Suppressor macrophage treated with lipopolysaccharide for 4 hours (primary cell): ENCODE results near the gene AGO1.
"Not testable (repeated sequence)": the region's sequence is repeated elsewhere in the genome, so short reads cannot be mapped to it uniquely, and the experiment has no call there.

Experiments used
- DNase-seq: peaks from one replicate; pipeline ENCODE4 v3.0.0-alpha.2; 2020

AGO1 gene

DNA sequence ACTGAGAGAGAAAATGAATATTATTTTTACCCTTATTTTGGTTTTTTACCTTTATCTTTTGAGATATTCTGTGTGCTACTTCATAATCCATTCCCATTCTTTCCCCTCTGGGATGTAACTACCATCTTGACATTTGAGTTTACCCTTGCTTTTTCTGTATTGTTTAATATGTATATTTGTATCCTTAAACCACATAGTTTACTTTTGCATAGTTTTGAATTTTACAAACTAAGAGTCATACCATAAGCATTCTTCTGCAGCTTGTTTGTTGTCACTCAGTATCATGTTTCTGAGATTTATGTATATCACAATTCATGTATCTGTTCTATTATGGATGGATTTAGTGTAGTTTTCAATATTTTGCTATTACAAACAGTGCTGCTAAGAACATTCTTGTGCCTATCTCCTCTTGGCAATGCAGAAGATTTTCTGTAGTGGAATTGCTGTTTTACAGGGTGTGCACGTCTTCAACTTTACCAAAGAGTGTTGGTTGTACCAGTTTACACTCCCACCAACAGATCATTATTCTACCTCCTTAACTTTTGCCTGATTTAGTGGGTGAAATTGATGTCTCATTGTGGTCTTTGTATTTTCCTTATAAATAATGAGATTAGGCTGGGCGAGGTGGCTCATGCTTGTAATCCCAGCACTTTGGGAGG lies 12.2 kb upstream of the AGO1 start:
- no peak for DNase-seq

DNA sequence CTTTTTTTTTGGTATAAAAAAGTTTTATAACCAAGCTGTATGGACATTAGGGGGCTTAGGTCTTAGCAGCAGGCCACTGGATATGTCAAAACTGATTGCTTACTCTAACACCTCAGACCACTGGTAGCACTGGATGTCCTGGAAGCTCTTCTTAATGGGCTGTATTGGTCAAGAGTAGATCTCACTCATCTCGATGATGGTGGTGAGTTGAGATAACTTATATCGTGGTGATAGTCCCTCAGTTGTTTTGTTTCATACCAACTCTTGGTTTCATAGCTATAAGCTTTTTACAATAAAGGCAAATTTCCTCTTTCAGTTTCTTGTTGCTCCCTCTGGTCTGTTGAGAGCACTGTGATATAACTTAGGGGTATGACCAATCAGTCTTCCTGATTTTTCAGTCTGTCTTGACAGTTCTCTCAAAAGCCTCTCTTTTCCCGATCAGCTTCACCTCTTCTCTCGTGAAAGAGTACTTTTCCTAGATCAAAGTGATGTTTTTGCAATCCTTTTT lies 9.7 kb upstream of the AGO1 start:
- DNase-seq = peak; percentile 54

DNA sequence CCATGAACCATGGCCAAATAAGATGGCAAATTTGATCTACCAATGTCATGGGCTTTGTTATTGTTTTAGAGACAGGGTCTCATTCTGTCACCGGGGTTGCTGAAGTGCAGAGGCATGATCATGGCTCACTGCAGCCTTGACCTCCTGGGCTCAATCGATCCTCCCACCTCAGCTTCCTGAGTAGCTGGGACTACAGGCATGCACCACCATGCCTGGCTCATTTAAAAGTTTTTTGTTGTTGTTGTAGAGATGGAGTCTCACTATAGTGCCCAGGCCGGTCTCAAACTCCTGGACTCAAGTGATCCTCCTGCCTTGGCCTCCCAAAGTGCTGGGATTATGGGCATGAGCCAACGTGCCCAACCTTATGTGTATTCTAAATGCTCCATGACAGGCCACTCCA lies 8.9 kb upstream of the AGO1 start:
- DNase-seq = not testable (repeated sequence)

DNA sequence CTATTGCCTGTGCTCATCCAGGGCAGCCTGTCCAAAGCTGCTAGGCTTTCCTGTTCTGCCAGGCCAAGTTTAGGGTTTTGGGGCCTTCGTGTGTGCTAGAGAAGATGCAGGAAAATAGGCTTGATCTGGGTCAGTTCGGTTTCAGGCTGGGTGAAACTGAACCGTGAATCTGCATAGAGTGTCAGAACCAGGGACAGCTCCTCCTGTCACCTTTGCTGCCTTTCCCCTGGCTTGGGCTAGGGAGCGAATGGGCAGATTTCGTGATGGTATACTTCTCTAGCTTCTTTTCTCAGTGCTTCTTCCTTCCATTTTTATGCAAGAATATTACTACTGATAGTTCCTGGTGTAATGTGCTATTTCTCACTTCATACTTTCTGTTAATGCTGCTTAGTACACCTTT lies 6.0 kb upstream of the AGO1 start:
- DNase-seq = no peak

DNA sequence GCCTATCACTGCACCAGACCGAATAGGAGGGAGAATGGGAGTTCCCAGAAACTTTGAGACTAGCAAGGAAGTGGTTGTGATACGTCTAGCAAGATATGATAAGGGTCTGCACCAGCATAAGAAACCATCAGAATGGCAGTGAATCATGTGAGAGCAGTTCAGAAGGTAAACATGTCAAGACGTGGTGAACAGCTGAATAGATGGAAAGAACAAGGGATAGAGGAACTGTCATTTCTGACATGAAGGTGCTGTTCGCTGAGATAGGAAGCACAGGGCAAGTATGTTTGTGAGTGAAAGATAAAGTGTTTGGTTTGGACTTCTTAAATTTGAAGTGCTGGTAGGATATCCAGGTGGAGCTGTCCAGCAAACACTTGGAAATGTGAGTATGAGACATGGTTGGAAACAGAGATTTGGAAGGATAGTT lies 1.1 kb upstream of the AGO1 start:
- no peak for DNase-seq

DNA sequence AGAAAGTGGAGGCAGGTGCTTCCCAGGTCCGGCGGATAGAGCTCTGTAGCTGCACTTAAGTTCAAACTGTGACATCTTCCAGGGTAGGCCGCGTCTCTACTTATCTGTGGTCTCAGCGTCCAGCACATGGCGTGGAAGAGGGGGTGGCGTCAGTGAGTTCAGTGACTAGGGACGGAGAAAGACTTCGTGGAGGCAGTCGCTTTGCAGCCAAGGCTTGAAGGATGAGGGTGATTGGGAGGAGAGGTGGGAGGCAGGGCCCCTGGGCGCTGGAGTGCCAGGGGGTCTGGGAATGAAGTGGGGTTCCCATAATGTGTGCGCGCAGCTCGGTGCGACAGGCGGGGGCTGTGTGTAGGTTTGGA lies 444 bp upstream of the AGO1 start:
- DNase-seq = no peak

DNA sequence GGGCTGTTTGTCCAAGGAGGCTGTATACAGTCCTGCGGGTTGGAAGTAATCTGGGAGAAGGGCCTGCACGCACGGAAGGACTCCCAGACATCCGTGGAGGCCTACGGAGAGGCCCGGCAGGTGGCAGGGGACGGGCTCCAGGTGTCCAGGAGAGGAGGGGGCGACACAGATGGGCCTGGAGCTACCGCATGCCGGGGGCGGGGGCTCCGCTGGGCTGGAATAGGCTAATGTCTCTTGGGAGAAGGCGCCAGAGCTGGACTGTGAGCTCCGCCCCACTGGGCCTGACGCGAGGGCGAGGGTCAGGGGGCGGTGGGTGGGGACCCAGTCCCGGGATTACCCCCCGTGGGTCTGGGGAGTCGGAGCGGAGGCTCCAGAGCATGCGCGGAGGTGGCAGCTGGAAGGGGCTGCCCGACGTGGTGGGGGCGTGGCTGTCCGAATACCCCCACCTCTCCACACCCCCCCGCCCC lies 659 bp downstream of the AGO1 start:
- DNase-seq = peak; percentile 37

DNA sequence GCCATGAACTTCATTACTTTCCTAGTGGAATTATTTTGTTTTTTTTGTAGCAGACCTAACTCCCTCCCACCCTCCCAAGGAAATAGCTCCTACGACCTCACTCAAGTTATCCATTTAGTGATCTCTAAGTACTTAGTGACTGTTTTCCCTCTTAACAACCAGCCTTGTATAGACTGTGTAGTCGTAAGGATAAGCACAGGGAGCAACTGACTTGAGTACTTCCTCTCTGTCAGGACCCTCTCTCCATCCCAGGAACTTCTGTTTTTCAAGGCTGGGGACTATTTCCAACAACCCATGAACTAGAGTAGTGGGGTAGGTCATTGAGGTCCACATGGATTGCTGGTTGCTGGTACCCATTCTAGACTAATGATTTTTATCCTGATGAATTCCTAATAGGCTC lies 1.9 kb downstream of the AGO1 start:
- DNase-seq = no peak

DNA sequence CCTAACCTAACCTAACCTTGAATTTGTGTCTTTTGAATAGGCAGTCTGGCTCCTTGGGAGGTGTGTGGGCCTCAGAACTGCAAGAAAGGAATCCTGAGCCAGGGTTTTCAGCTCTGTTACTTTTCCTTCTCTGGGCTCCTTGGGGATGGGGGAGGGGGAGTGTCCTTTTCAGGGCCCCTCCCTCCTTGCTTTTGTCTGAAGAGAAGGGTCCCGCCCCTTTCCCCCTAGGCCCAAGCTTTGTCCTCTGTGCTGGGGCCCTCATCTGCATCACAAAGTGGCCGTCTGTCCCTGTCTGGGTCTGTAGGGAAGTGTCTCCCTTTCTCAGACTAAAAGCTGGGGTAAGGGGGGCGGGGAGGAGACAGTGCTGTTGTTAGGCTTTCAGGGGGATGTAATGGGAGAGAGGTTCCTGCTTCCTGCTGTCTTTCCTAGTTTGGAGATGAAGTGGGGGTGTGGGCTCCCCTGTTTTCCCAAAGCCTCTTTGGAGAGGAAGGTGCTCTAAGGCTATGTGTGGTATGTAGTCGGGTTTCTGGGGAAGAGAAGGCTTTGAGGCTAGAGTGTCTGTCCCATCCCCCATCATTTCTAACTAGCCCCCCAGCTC lies 3.1 kb downstream of the AGO1 start:
- no peak for DNase-seq

DNA sequence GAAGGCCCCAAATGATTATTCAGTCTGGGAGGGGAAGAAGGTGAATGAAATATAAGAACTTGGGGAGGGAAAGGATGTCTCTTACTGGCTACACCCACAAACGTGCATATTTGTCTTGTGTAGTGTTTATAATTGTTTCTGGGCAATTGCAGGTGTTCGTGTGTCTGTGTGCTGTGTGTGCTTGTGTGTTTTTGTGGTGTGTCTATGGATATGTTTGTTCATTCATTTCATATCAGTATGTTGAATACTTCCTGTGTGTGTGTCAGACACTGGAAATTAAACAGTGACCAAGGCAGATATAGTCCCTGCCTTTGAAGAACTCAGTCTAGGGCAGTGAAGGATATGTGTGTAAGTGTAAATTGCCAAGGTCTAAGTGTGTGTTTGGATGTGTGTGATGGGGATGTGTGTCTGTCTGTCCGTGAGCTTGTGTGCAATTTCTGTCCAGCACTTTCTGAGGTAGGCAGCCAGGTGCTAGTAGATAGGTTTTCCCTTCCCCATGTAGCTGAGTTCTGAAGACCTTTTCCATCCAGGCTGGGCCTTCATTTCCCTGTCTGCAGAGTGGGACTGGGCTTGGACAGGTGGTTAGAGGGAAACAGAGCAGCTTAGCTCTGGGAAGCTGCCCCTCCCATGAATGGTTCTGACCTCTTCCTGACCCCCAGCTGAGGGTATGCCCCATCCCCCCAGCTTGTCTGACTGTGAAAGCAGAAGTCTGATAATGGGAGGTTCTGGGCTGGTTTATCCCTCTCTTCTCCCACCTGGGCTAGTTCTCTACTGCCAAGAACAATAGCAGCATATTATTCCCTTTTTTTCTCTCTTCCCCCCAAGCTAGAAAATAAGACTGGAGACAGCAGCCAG lies 3.8 kb downstream of the AGO1 start:
- no peak for DNase-seq

DNA sequence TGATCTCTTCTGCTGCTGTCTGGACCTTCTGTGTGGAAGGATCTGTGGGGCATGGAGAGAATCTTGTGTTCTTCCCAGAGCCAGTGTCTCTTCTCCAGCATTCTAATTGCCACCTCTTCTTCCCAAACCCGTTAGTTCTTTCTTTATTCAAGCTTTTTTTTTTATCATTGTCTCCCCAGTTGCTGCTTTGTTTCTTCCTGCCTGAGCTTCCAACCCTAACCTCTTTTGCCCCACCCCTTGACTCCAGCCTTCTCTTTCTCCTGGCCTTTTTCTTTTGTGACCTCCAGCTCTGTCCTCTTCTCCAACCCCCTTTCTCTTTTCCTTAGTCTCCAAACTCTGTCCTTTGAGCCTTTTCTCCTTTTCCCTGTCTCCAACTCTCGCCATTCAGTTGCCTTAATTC lies 4.5 kb downstream of the AGO1 start:
- no peak for DNase-seq

DNA sequence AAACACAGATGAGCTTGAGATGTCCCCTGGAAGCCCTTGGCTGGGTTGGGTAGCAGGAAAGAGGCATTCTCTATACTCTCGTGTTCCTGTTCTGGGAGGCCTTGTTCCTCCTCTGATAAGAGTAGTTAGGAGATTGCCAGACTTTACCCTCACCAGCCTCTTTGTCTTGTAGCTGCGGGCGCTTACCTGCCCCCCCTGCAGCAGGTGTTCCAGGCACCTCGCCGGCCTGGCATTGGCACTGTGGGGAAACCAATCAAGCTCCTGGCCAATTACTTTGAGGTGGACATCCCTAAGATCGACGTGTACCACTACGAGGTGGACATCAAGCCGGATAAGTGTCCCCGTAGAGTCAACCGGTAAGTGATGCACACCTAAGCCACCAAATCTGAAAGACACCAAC lies 5.2 kb downstream of the AGO1 start:
- no peak for DNase-seq

DNA sequence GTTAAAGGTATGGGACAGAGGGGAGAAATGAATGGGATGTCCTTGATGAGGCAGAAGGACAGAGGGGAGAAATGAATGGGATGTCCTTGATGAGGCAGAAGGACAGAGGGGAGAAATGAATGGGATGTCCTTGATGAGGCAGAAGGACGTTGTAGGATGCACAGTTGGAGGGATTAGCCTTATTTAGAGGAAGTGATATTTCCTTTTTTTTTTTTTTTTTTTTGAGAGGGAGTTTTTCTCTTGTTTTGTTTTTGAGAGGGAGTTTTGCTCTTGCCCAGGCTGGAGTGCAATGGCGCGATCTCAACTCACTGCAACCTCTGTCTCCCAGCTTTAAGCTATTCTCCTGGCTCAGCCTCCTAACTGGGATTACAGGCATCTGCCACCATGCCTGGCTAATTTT lies 6.0 kb downstream of the AGO1 start:
- peak; percentile 40 for DNase-seq

DNA sequence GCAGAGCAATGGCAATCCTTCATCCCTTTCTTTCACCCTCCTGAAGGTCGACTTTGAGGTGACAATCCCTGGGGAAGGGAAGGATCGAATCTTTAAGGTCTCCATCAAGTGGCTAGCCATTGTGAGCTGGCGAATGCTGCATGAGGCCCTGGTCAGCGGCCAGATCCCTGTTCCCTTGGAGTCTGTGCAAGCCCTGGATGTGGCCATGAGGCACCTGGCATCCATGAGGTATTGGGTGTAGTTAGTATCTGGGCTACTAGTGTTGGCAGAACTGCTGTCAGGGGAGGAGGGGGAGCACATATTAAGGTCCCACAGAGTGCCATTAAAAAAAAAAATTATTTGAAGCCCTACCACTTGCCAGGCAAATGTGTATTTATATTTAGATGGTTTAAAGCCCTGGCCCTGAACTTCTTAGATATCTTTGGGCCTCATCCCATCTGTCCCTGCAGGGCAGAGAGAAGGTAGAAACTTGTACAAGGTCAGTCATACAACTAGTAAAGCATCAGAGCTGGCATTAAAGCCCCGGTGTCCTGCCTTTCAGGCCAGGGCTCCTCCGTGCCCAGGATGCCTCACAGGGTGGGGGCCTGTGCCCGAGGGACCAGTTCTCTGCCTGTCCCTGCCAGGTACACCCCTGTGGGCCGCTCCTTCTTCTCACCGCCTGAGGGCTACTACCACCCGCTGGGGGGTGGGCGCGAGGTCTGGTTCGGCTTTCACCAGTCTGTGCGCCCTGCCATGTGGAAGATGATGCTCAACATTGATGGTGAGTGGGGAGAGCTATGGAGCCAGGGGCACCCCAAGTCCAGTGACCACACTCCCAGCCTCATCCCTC lies 10.3 kb downstream of the AGO1 start:
- DNase-seq = no peak

DNA sequence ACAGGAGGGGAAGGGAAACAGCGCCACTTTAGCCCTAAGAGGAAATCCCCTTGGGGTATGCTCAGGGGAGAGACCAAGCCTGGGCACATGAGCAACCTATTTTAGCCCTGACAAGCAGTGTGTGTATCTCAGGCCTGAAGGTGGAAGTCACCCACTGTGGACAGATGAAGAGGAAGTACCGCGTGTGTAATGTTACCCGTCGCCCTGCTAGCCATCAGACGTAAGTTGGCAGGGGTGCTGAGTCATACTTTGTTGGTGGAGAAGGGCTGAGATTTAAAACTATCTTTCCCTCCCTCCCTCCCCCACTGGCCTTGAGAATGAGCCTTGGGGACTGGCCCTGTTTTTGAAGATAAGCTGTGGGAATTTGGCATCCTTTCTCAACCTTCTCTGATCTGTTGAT lies 11.2 kb downstream of the AGO1 start:
- peak; percentile 88 for DNase-seq

DNA sequence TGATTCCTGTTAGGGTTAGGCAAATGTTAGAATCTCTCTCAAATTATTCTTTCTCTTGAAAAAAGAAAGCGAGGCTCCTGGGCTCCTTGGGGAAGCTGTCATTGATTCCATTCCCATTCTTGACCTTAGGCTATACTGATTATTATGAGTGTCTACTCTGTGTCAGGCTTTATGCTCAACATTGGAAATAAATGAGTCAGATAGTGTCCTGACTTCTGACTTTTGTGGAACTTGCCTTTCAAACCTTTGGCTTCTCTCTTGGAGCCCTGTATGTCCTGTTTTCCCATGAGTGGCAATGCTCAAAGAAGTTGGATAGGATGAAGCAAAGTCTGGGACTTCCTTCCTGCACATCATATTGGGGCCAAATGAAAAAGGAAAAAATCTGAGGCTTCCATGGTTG lies 11.6 kb downstream of the AGO1 start:
- DNase-seq = peak; percentile 28

DNA sequence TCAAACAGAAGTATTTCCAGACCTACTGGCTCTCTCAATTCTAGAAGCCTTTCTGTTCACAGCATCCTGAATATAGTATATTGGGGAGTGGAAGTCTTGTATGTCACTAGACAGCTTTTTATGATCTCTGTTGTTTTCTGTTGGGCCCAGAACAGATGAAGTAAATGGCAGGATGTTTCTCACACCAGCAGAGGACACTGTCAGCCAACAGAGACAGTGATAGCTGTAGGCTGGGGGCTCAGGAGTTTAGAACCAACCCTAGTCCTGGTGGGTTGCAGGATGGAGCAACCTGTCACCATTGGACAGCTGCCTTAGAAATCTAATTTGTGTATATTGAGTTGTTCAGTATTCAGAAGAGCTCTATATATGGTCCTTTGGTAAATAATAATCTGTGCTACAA lies 16.9 kb downstream of the AGO1 start:
- DNase-seq = no peak

DNA sequence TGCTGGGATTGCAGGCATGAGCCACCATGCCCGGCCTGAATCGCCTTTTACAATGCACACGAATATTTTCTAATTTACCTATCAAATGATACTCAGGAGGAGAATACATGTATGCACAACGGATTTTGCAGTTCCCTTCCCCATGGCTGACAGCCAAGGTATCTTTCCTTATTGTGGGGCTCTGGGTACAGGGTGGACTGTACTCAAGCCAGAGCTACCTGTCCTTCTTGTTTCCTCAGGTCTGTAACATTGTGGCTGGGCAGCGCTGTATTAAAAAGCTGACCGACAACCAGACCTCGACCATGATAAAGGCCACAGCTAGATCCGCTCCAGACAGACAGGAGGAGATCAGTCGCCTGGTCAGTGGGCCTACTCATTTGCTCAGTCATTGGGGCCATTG lies 18.2 kb downstream of the AGO1 start:
- DNase-seq = no peak

DNA sequence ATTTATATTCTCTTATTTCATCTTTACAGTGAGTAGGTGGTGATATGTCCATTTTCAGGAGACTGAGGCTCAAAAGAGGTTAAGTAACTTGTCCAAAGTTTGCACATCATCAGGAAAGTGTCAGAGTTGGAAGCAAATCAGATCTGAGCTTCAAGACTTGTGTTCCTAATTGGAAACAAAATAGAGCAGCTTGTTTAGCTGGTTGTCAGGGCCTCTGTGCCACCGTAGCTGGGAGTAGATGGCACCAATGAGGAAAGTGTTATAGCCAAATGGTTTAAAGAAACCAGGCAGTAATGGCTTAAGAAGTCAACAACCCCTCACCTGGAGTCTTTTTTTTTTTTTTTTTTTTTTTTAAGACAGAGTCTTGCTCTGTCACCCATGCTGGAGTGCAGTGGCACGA lies 19.7 kb downstream of the AGO1 start:
- no peak for DNase-seq

DNA sequence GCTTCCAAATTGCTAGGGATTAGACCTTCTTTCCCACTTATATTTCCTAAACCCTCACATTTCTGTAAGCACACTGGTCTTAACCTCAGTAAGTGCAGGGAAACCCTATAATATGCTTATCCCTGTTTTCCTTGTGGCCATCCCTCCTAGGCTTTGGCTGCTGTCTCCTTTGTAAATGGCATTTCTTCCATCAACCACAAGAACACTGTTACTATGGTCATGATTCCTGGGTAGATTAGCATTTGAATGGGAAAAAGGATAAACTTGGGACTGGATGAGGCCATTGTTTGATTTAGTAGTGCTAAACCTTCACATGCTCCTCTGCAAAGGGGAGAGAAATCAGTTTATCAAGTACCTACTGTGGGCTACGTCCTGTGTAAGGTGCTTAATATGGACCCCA lies 31.7 kb downstream of the AGO1 start:
- DNase-seq = no peak

DNA sequence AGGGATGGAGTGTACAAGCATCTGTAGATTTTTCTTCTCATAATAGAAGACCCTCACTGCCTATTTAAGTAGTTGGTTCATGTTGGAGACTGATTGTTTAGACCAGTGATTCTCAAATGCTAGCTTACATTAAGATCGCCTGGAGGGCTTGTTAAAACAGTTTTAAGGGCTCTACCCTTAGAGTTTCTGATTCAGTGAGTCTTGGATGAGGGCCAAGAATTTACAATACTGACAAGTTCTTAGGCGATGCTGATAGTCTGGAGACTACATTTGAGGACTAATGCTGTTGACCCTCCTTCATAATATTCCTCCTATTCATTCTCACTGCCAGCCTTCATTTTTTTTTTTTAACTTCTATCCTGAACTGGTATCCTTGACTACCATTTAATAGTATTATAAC lies 32.7 kb downstream of the AGO1 start:
- no peak for DNase-seq

DNA sequence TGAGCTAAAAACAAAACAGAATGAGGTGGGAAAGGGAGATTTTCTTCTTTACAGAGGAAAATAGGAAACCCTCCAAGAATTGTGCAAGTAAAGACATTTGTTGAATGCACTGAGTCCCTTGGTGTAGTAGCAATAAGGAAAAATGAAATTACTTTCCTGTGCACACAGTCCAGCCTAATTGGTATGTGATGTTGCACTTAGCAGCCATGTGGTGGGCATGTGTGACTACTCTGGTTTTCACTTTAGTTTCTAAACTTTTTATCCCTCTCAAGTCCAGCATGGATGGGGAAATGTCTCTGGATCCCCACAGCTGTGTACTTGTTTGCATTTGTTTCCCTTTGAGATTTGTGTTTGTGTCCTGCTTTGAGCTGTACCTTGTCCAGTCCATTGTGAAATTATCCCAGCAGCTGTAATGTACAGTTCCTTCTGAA lies 40.8 kb downstream of the AGO1 start:
- no peak for DNase-seq

DNA sequence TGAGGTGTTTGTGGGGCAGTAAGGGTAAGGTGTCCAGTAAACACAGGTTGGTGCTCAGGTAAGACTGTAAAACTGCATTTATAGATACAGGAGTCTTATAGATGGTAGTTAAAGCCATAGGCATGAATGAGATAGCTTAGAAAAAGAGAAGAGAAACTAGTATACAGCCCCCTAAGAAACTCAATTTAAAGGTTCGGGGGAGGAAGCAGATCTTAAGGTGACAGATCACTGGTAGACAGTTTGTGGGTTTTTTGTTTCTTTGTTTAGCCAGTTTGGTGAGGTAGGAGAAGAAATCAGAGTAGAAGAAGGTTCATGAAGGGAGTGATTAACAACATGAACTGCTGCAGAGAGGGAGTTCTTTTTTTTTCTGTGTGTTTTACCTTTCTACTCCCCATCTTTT lies 41.8 kb downstream of the AGO1 start:
- no peak for DNase-seq
